Activated B cell treated with CpG ODN at 0.5 μM for 24 hours (primary cell): ENCODE measurements around the gene MEG3. TPM values are rescaled to one million over a fixed set of nuclear protein-coding genes. Genes with fewer than 3 reads are reported as not detected.
"Not testable (repeated sequence)": the region's sequence is repeated elsewhere in the genome, so short reads cannot be mapped to it uniquely, and the experiment has no call there.

Experiments
- ATAC-seq: fragments of 200-7000 bp; cut with Tn5 transposase; one replicate; pipeline ENCODE4 v1.10.0; 2021; ENCODE audit warnings: low read depth, mild to moderate bottlenecking, moderate library complexity
- CTCF ChIA-PET: fragments of 350-600 bp; sonication (Branson Sonifier 250); formaldehyde crosslinking; loops from one replicate; lab custom pipeline; 2021; ENCODE audit warnings: antibody characterized with exemption; lab: Charles Lee
- POLR2A ChIA-PET: fragments of 350-600 bp; sonication (Branson Sonifier 250); formaldehyde crosslinking; loops from one replicate; lab custom pipeline; 2021; ENCODE audit warnings: antibody characterized with exemption; lab: Charles Lee
- DNase-seq: peaks from one replicate; pipeline ENCODE4 v3.0.0; 2022
- H3K27ac Mint-ChIP-seq: one replicate; pipeline ENCODE4 v1.8.0; 2020; ENCODE audit warnings: mixed read lengths
- H3K27me3 Mint-ChIP-seq: one replicate; pipeline ENCODE4 v1.8.0; 2021; ENCODE audit warnings: mixed read lengths
- H3K36me3 Mint-ChIP-seq: one replicate; pipeline ENCODE4 v1.8.0; 2021; ENCODE audit warnings: low read depth, mixed read lengths
- H3K4me1 Mint-ChIP-seq: one replicate; pipeline ENCODE4 v1.8.0; 2021; ENCODE audit warnings: mixed read lengths
- H3K4me3 Mint-ChIP-seq: one replicate; pipeline ENCODE4 v1.8.0; 2020; ENCODE audit warnings: mild to moderate bottlenecking, mixed read lengths
- H3K9me3 Mint-ChIP-seq: one replicate; pipeline ENCODE4 v1.8.0; 2020; ENCODE audit warnings: mixed read lengths
- CTCF ChIP-seq: fragments of 200-600 bp; IDR thresholded peaks from one replicate; pipeline ENCODE4 v1.8.0; 2022; ENCODE audit warnings: antibody characterized with exemption, mild to moderate bottlenecking
- intact Hi-C: fragments of 100-400 bp; cut with micrococcal nuclease; formaldehyde crosslinking; loops from one replicate; pipeline ENCODE4 v1.15.1; 2024
- total RNA-seq: library from RNA; stranded (reverse); gene quantifications from 2 replicates; pipeline ENCODE4 v1.2.3, GENCODE V29; 2022

The MEG3 gene
- total RNA-seq, 1 donor from 2014 or later = not detected

- no peaks in the 10 kb centered on the region for H3K36me3 Mint-ChIP-seq
- intact Hi-C loops = no loop called here
- no peak for ATAC-seq
- no peak overlapping the region for H3K4me3 Mint-ChIP-seq
- H3K4me1 Mint-ChIP-seq = no peaks in the 10 kb centered on the region
- peaks cover 5% of the 10 kb centered on the region for H3K27me3 Mint-ChIP-seq
- ChIA-PET POLR2A (no interaction called here), CTCF (no interaction called here)
- no peak for TF ChIP-seq CTCF
- peaks cover 2% of the 10 kb centered on the region for H3K9me3 Mint-ChIP-seq
- no peak for DNase-seq
- no peak overlapping the region for H3K27ac Mint-ChIP-seq
These were observed 9.5 kb upstream of the MEG3 start for GRCh38 chr14:100816286-100816949.

- peaks cover 7% of the 10 kb centered on the region for H3K27me3 Mint-ChIP-seq
- H3K4me3 Mint-ChIP-seq = no peak overlapping the region
- ChIA-PET POLR2A (no interaction called here), CTCF (no interaction called here)
- no peak for ATAC-seq
- no peaks in the 10 kb centered on the region for H3K36me3 Mint-ChIP-seq
- no peak for DNase-seq
- H3K9me3 Mint-ChIP-seq = peaks cover 2% of the 10 kb centered on the region
- no peaks in the 10 kb centered on the region for H3K4me1 Mint-ChIP-seq
- intact Hi-C loops = no loop called here
- TF ChIP-seq CTCF = no peak
- H3K27ac Mint-ChIP-seq = no peak overlapping the region
These were observed 8.7 kb upstream of the MEG3 start for GRCh38 chr14:100816950-100817901.

- no peak for TF ChIP-seq CTCF
- Mint-ChIP-seq H3K27me3 (peaks cover 14% of the 10 kb centered on the region), H3K9me3 (peaks cover 2% of the 10 kb centered on the region), H3K27ac (no peak overlapping the region), H3K4me1 (no peaks in the 10 kb centered on the region), H3K36me3 (no peaks in the 10 kb centered on the region), H3K4me3 (no peak overlapping the region)
- ATAC-seq (no peak), DNase-seq (no peak)
- CTCF ChIA-PET = no interaction called here
- POLR2A ChIA-PET = no interaction called here
- intact Hi-C loops = no loop called here
These were observed 7.7 kb upstream of the MEG3 start for GRCh38 chr14:100818221-100818699.

- H3K4me3 Mint-ChIP-seq, H3K9me3 Mint-ChIP-seq, ATAC-seq, DNase-seq, CTCF ChIA-PET, intact Hi-C loops, H3K4me1 Mint-ChIP-seq, H3K27ac Mint-ChIP-seq, POLR2A ChIA-PET, H3K36me3 Mint-ChIP-seq: not testable (repeated sequence)
- H3K27me3 Mint-ChIP-seq = peaks cover 14% of the 10 kb centered on the region
These were observed 7.0 kb upstream of the MEG3 start for GRCh38 chr14:100818923-100819322.

GRCh38 chr14:100819453-100819828, 6.5 kb upstream of the MEG3 start:
- no peak for TF ChIP-seq CTCF
- ChIA-PET POLR2A (no interaction called here), CTCF (no interaction called here)
- H3K27ac Mint-ChIP-seq = no peak overlapping the region
- peaks cover 2% of the 10 kb centered on the region for H3K9me3 Mint-ChIP-seq
- H3K4me3 Mint-ChIP-seq = no peak overlapping the region
- ATAC-seq = no peak
- no peaks in the 10 kb centered on the region for H3K36me3 Mint-ChIP-seq
- no peaks in the 10 kb centered on the region for H3K4me1 Mint-ChIP-seq
- intact Hi-C loops = no loop called here
- peaks cover 12% of the 10 kb centered on the region for H3K27me3 Mint-ChIP-seq
- DNase-seq = no peak
